Smooth muscle cell (in vitro differentiated cells): ENCODE results near the gene CREBBP. TPM values are rescaled to one million over a fixed set of nuclear protein-coding genes. Genes with fewer than 3 reads are reported as not detected.
A peak's percentile ranks its signal among the peaks of the same experiment; 100 is the strongest.

Source experiments
- DNase-seq: peaks from one replicate; lab custom pipeline; 2025; ENCODE audit not compliant: unreplicated experiment; lab: John Stamatoyannopoulos, UW
- H2AFZ ChIP-seq: fragments of 200-600 bp; sonication (generic); 2 replicates; pipeline ENCODE4 v1.6.0; 2016; ENCODE audit warnings: antibody characterized with exemption, low read depth, mild to moderate bottlenecking
- H3F3A ChIP-seq: fragments of 200-600 bp; sonication (generic); 2 replicates; pipeline ENCODE4 v1.6.0; 2017; ENCODE audit warnings: antibody characterized with exemption, low read depth
- H3K27ac ChIP-seq: fragments of 200-600 bp; sonication (generic); 2 replicates; pipeline ENCODE4 v1.5.1; 2016; ENCODE audit warnings: low read depth, mild to moderate bottlenecking
- H3K27me3 ChIP-seq: fragments of 200-600 bp; sonication (generic); 2 replicates; pipeline ENCODE4 v1.6.1; 2016; ENCODE audit warnings: low read depth, mild to moderate bottlenecking
- H3K36me3 ChIP-seq: fragments of 200-600 bp; sonication (generic); 2 replicates; pipeline ENCODE4 v1.5.1; 2016; ENCODE audit warnings: low read depth
- H3K4me1 ChIP-seq: fragments of 200-600 bp; sonication (generic); 2 replicates; pipeline ENCODE4 v1.5.1; 2016; ENCODE audit warnings: low read depth
- H3K4me2 ChIP-seq: fragments of 200-600 bp; sonication (generic); 2 replicates; pipeline ENCODE4 v1.6.0; 2016; ENCODE audit warnings: mild to moderate bottlenecking
- H3K4me3 ChIP-seq: fragments of 200-600 bp; sonication (generic); 2 replicates; pipeline ENCODE4 v1.5.1; 2016; ENCODE audit warnings: mild to moderate bottlenecking
- H3K79me2 ChIP-seq: fragments of 200-600 bp; sonication (generic); 2 replicates; pipeline ENCODE4 v1.6.0; 2016; ENCODE audit warnings: low read depth, mild to moderate bottlenecking
- H3K9ac ChIP-seq: fragments of 200-600 bp; sonication (generic); 2 replicates; pipeline ENCODE4 v1.6.0; 2016; ENCODE audit warnings: low read depth
- H3K9me3 ChIP-seq: fragments of 200-600 bp; sonication (generic); replicated peaks from 2 replicates; pipeline ENCODE4 v1.5.1; 2016; ENCODE audit warnings: low read depth
- H4K20me1 ChIP-seq: fragments of 200-600 bp; sonication (generic); 2 replicates; pipeline ENCODE4 v1.6.0; 2016; ENCODE audit warnings: low read depth
- CTCF ChIP-seq: fragments of 200-600 bp; sonication (generic); IDR thresholded peaks from 2 replicates; pipeline ENCODE4 v1.5.1; 2017; ENCODE audit warnings: borderline replicate concordance, mild to moderate bottlenecking, antibody characterized with exemption; ENCODE audit not compliant: insufficient read depth, poor library complexity, severe bottlenecking
- WGBS: methylation state at CpG from one replicate; pipeline ENCODE4 v1.1.7; 2016; ENCODE audit warnings: low lambda C conversion rate; 5-methylcytosine and 5-hydroxymethylcytosine counted together
- polyA plus RNA-seq: library from polyadenylated mRNA; unstranded; fragments of >200 nt; fragmentation: Nextera tagmentation; extraction: Ambion mirVana; gene quantifications from 2 replicates; pipeline ENCODE4 v1.2.1, GENCODE V29; 2016
- total RNA-seq: library from RNA; depleted of rRNA; stranded (reverse); fragments of >200 nt; gene quantifications from 2 replicates; pipeline ENCODE4 v1.2.3, GENCODE V29; 2014

CREBBP gene
- total and polyA plus RNA-seq, 2 experiments from 2014 or later: 14.3 to 19.6 TPM

GRCh38 chr16:3838600-3839401, 41.7 kb downstream of the CREBBP start:
- Histone ChIP-seq H3F3A (no peaks in the 10 kb centered on the region), H3K4me1 (peaks cover 22% of the 10 kb centered on the region), H3K4me2 (no peak overlapping the region), H3K9me3 (no peaks in the 10 kb centered on the region), H3K36me3 (no peaks in the 10 kb centered on the region), H3K27me3 (no peaks in the 10 kb centered on the region), H3K4me3 (no peak overlapping the region), H3K9ac (no peak overlapping the region), H3K79me2 (peaks cover 99% of the 10 kb centered on the region), H4K20me1 (peaks cover 98% of the 10 kb centered on the region), H3K27ac (peak overlapping the region; percentile 16), H2AFZ (no peak overlapping the region)
- WGBS: 77% methylated on average over 9 of the region's 9 CpGs
- TF ChIP-seq CTCF: no peak
- no peak for DNase-seq

DNA sequence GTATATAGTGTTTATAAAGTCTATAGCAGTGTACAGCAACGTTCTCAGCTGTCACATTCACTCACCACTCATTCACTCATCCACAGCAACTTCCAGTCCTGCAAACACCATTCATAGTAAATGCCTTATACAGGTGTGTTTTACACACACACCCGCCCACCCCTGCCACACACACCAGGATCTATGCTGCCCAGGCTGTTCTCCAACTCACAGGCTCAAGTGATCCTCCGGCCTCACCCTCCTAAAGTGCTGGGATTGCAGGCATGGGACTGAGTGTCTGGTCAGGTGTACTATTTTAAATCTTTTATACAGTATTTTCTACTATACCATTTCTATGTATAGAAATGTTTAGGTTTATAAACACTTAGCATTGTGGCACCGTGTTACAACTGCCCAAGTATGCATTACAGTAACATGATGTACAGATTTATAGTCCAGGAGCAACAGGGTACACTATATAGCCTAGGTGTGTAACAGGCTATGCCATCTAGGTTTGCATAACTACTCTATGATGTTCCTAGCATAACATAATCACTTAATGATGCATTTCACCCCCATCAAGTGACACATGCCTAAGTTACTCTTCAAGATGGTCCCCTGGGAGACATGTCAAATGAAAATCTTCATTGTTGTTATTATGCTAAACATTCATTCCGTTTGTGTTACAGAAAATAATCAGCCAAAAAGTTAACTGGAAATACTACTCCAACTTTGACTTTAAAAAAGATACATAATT, 42.5 kb downstream of the CREBBP start:
- H3K4me3 ChIP-seq: no peak overlapping the region
- no peak for DNase-seq
- H3K27ac ChIP-seq: peak overlapping the region; percentile 10
- no peak overlapping the region for H2AFZ ChIP-seq
- H3K79me2 ChIP-seq: peaks cover 100% of the 10 kb centered on the region
- H3K27me3 ChIP-seq: no peaks in the 10 kb centered on the region
- H3K4me1 ChIP-seq: peaks cover 20% of the 10 kb centered on the region
- H3K9me3 ChIP-seq: peaks cover 2% of the 10 kb centered on the region
- 92% methylated on average over 5 of the region's 5 CpGs for WGBS
- H3K9ac ChIP-seq: no peak overlapping the region
- H3F3A ChIP-seq: no peaks in the 10 kb centered on the region
- H3K4me2 ChIP-seq: no peak overlapping the region
- H4K20me1 ChIP-seq: peaks cover 99% of the 10 kb centered on the region
- H3K36me3 ChIP-seq: no peaks in the 10 kb centered on the region
- TF ChIP-seq CTCF: no peak

- Histone ChIP-seq H3K9ac (no peak overlapping the region), H2AFZ (no peak overlapping the region), H3K4me3 (no peak overlapping the region), H3K36me3 (peaks cover 6% of the 10 kb centered on the region), H3K27me3 (no peaks in the 10 kb centered on the region), H3K4me2 (no peak overlapping the region), H3K4me1 (peaks cover 8% of the 10 kb centered on the region), H3K27ac (no peak overlapping the region), H3F3A (no peaks in the 10 kb centered on the region), H4K20me1 (peaks cover 87% of the 10 kb centered on the region), H3K9me3 (peaks cover 10% of the 10 kb centered on the region), H3K79me2 (peaks cover 100% of the 10 kb centered on the region)
- WGBS: 85% methylated on average over 4 of the region's 4 CpGs
- no peak for DNase-seq
- no peak for TF ChIP-seq CTCF
These were observed 43.9 kb downstream of the CREBBP start for GRCh38 chr16:3836641-3837040.
